ENCODE measurements around the gene PAN3. TPM values are rescaled to one million over a fixed set of nuclear protein-coding genes. Genes with fewer than 3 reads are reported as not detected.

Gene PAN3
- total and polyA plus RNA-seq, 2 of the 8 experiments (the other 6 are each of a cell fraction or from before 2014, with no cell fraction given) = 12.7 to 39.3 TPM

DNA sequence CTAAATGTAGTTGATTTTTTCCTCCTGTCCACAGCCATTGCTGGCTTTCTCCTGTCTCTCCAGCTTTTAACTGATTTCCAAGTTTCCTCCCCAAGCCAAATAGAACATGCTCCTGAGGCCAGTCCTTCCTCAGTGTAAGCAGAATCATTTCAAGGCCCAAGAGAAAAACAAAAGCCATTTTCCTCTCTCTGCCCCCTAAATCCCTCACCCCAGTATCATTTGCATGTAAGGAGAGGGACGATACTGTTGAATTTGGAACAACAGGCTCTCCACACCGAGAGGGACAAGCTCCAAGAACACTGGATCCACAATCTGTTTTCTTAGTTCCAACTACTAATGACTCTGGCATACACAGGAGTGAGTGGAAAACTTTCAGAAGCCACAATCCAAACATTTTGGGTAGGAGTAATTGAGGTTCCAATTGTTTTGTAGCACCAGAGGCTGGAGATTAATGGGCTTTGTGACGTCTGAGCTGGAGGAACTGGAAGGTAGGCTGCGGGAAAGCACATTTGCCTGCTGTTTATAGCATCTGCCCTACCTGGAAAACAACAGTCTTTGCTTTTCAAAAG, 199.7 kb downstream of the PAN3 start:
- Histone ChIP-seq H3K14ac (ENCODE audit: insufficient read length) (no peak overlapping the region), H4K20me1 (replicated peaks in 1 of 2; ENCODE audit: control insufficient read depth in 1 of 2, insufficient read depth in 2 of 2, low read length in 2 of 2) (no peaks in the 10 kb centered on the region), H2AK5ac (ENCODE audit: low read depth, low read length) (no peak overlapping the region), H3K9me3 (ENCODE audit: insufficient read depth in 2 of 2, low read depth in 1 of 2, low read length in 1 of 2) (no peaks in the 10 kb centered on the region), H3K4me2 (ENCODE audit: insufficient read depth in 1 of 2, low read depth in 2 of 2, low read length in 2 of 2) (no peak overlapping the region), H2BK15ac (ENCODE audit: low read length) (no peak overlapping the region), H3K4ac (replicated peaks; ENCODE audit: insufficient read length, low read depth, low read length) (no peak overlapping the region), H3K9ac (replicated peaks in 1 of 4; ENCODE audit: extremely low read depth in 1 of 4, low read depth in 3 of 4, low read length in 3 of 4) (no peak overlapping the region), H3K56ac (replicated peaks; ENCODE audit: insufficient read length, low read depth, low read length) (no peak overlapping the region), H2BK120ac (replicated peaks; ENCODE audit: low read depth, low read length) (no peak overlapping the region), H3K79me1 (ENCODE audit: low read depth, low read length) (no peaks in the 10 kb centered on the region), H3K23ac (ENCODE audit: insufficient read length) (no peak overlapping the region), H3K27ac (ENCODE audit: low read depth, low read length) (no peak overlapping the region), H3K18ac (ENCODE audit: extremely low read depth, low read length) (no peak overlapping the region), H4K91ac (replicated peaks; ENCODE audit: insufficient read length, low read length) (no peak overlapping the region), H2BK20ac (ENCODE audit: low read length) (no peak overlapping the region), H3K4me1 (replicated peaks in 1 of 4; ENCODE audit: control insufficient read depth in 3 of 4, insufficient read depth in 4 of 4, low read length in 3 of 4) (no peaks in the 10 kb centered on the region), H3K27me3 (replicated peaks in 1 of 4; ENCODE audit: control insufficient read depth in 3 of 4, extremely low read depth in 1 of 4, insufficient read depth in 3 of 4, low read length in 3 of 4) (no peaks in the 10 kb centered on the region), H3K79me2 (ENCODE audit: control insufficient read depth in 1 of 2, insufficient read depth in 2 of 2, low read length in 2 of 2) (no peaks in the 10 kb centered on the region), H2BK12ac (ENCODE audit: low read depth, low read length) (no peak overlapping the region), H2AFZ (ENCODE audit: low read length) (no peak overlapping the region), H4K8ac (ENCODE audit: extremely low read depth, insufficient read depth, low read length) (no peak overlapping the region), H2BK5ac (ENCODE audit: low read depth, low read length) (no peak overlapping the region), H3K23me2 (ENCODE audit: low read depth, low read length) (no peaks in the 10 kb centered on the region), H3K36me3 (ENCODE audit: control insufficient read depth in 2 of 4, insufficient read depth in 4 of 4, low read length in 3 of 4) (peaks cover 0 to 36% (median 18%) of the 10 kb centered on the region in 4 experiments; a peak in 6 of 8 replicates), H3K4me3 (ENCODE audit: extremely low read depth in 1 of 4, insufficient read depth in 2 of 4, low read depth in 3 of 4, low read length in 4 of 4) (no peak overlapping the region), H4K5ac (ENCODE audit: insufficient read length, low read depth, low read length) (no peak overlapping the region)
- 85% methylated on average over 4 of the region's 4 CpGs; no CpG with 5 or more reads in 1 of the 2 experiments for WGBS, 2 experiments (ENCODE audit: extremely low coverage in 1 of 2, insufficient coverage in 1 of 2, insufficient read length in 1 of 2, insufficient replicate concordance in 2 of 2, low coverage in 1 of 2, low lambda C conversion rate in 2 of 2, missing lambda C conversion rate in 1 of 2)
- ChIA-PET POLR2A (ENCODE audit: partially characterized antibody) (interaction anchor here (0.7 kb wide), 1 partner anchor 12 kb away, joined by 3 read pairs; no protein-coding TSS in a partner anchor), CTCF (ENCODE audit: partially characterized antibody) (interaction anchor here (0.6 to 2.3 kb wide), 2 partner anchors 14 to 282 kb away, joined by 3 to 10 read pairs; no protein-coding TSS in a partner anchor)
- DNase-seq (ENCODE audit: low read depth in 1 of 2, low spot score in 2 of 2) (no peak), FAIRE-seq (no peak)
- TF ChIP-seq ZNF274 (IDR thresholded peaks at IDR 0.05; ENCODE audit: borderline replicate concordance, extremely low read depth, low read length) = no peak
- TF ChIP-seq TCF12 (IDR thresholded peaks at IDR 0.05; ENCODE audit: low read depth, low read length) = no peak
